ENCODE data around the gene PCDHB4. TPM values are rescaled to one million over a fixed set of nuclear protein-coding genes. Genes with fewer than 3 reads are reported as not detected.
A peak's percentile ranks its signal among the peaks of the same experiment; 100 is the strongest.
"Not testable (repeated sequence)": the region's sequence is repeated elsewhere in the genome, so short reads cannot be mapped to it uniquely, and the experiment has no call there.

Gene PCDHB4
- total RNA-seq, 2 experiments from 2014 or later = not detected

DNA sequence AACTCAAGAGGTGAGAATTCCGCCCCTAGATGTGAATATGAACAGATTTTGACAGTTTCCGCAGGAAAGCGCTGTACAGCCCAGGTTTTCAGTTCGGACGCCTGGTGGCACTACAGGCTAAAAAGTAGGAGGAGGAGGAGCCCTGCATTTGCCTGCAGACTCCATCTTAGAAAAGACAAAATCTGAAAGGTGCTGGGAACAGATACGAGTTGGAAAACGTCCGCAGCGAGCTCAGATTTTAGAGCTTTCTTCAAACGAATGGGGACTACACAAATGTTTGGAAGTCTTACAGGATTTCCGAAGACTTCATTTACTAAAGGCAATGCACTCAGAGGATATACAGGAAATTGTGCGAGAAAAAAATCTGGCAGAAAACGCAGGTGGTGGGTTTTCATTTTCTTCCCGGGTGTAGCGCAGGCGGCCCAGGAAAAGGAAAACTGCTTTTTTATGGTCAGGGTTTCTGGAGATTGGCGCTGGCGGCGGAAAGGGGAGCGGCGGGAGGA is 37.1 kb upstream of the PCDHB4 start:
- Histone ChIP-seq H3K36me3 (ENCODE audit: insufficient read depth, low read length) (no peaks in the 10 kb centered on the region), H2AFZ (ENCODE audit: low read length) (no peak overlapping the region), H3K9me2 (ENCODE audit: insufficient read depth, low read length) (no peaks in the 10 kb centered on the region), H3K4me3 (ENCODE audit: low read depth, low read length, poor library complexity, severe bottlenecking) (no peak overlapping the region), H3K4me2 (ENCODE audit: low read length) (no peak overlapping the region), H3K9me3 (ENCODE audit: low read length) (no peaks in the 10 kb centered on the region), H3K27ac (ENCODE audit: low read depth, low read length, poor library complexity, severe bottlenecking) (no peak overlapping the region), H4K20me1 (ENCODE audit: insufficient read depth, low read length) (no peaks in the 10 kb centered on the region), H3K79me2 (ENCODE audit: insufficient read depth, low read depth, low read length) (no peaks in the 10 kb centered on the region), H3K4me1 (ENCODE audit: insufficient read depth, low read length, poor library complexity, severe bottlenecking) (no peaks in the 10 kb centered on the region)
- ChIA-PET POLR2A (no interaction called here), CTCF (ENCODE audit: unreplicated experiment) (no interaction called here)
- DNase-seq (ENCODE audit: low spot score) = no peak
- no TSS peak for BruUV-seq (replicated peaks)
- intact Hi-C loops (cut with micrococcal nuclease; ENCODE audit: unreplicated experiment) = no loop called here
- TF ChIP-seq, protein P1, sequence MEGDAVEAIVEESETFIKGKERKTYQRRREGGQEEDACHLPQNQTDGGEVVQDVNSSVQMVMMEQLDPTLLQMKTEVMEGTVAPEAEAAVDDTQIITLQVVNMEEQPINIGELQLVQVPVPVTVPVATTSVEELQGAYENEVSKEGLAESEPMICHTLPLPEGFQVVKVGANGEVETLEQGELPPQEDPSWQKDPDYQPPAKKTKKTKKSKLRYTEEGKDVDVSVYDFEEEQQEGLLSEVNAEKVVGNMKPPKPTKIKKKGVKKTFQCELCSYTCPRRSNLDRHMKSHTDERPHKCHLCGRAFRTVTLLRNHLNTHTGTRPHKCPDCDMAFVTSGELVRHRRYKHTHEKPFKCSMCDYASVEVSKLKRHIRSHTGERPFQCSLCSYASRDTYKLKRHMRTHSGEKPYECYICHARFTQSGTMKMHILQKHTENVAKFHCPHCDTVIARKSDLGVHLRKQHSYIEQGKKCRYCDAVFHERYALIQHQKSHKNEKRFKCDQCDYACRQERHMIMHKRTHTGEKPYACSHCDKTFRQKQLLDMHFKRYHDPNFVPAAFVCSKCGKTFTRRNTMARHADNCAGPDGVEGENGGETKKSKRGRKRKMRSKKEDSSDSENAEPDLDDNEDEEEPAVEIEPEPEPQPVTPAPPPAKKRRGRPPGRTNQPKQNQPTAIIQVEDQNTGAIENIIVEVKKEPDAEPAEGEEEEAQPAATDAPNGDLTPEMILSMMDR (conservative IDR thresholded peaks at IDR 0.05; ENCODE audit: low read length) = no peak
- TF ChIP-seq EZH2phosphoT487 (IDR thresholded peaks at IDR 0.05; ENCODE audit: borderline replicate concordance, low read depth, low read length) = no peak

DNA sequence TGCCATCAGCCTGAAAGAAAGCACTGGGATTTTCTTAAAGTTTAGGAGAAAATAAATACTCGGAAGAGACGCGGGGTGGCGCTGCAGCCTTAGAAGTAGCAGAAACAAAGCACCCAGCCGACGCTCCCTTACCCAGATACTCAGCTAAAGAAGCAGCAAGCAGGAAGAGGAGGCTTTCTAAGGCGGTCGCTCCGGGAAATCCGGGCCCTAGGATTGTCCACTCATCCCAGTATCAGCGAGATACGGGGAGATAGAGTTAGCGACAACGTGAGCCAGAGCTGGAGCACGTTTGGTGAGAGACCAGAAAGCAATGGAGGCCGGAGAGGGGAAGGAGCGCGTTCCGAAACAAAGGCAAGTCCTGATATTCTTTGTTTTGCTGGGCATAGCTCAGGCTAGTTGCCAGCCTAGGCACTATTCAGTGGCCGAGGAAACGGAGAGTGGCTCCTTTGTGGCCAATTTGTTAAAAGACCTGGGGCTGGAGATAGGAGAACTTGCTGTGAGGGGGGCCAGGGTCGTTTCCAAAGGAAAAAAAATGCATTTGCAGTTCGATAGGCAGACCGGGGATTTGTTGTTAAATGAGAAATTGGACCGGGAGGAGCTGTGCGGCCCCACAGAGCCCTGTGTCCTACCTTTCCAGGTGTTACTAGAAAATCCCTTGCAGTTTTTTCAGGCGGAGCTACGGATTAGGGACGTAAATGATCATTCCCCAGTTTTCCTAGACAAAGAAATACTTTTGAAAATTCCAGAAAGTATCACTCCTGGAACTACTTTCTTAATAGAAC is 26.9 kb upstream of the PCDHB4 start, which contains the start of gene PCDHB2:
PCDHB2 (plus strand) TSS at position 135 of the 782 bp plus-strand sequence; CDS start at position 311, 176 bp downstream.
- no peak for DNase-seq (ENCODE audit: low spot score)
- Histone ChIP-seq H3K9me2 (ENCODE audit: insufficient read depth, low read length) (no peaks in the 10 kb centered on the region), H3K9me3 (ENCODE audit: low read length) (no peaks in the 10 kb centered on the region), H3K36me3 (ENCODE audit: insufficient read depth, low read length) (no peaks in the 10 kb centered on the region), H3K4me3 (ENCODE audit: low read depth, low read length, poor library complexity, severe bottlenecking) (no peak within 1 kb of the TSS), H3K4me1 (ENCODE audit: insufficient read depth, low read length, poor library complexity, severe bottlenecking) (no peaks in the 10 kb centered on the region), H3K27ac (ENCODE audit: low read depth, low read length, poor library complexity, severe bottlenecking) (no peak within 1 kb of the TSS), H3K4me2 (ENCODE audit: low read length) (no peak within 1 kb of the TSS), H4K20me1 (ENCODE audit: insufficient read depth, low read length) (no peaks in the 10 kb centered on the region), H3K79me2 (ENCODE audit: insufficient read depth, low read depth, low read length) (no peaks in the 10 kb centered on the region), H2AFZ (ENCODE audit: low read length) (no peak within 1 kb of the TSS)
- ChIA-PET POLR2A (no interaction called here), CTCF (ENCODE audit: unreplicated experiment) (no interaction called here)
- TF ChIP-seq EZH2phosphoT487 (IDR thresholded peaks at IDR 0.05; ENCODE audit: borderline replicate concordance, low read depth, low read length) = no peak
- TF ChIP-seq, protein P1 (conservative IDR thresholded peaks at IDR 0.05; ENCODE audit: low read length) = 0 out of 2 replicates have a peak, but pooled peaks have one; percentile 23
- no TSS peak for BruUV-seq (replicated peaks)
- intact Hi-C loops (cut with micrococcal nuclease; ENCODE audit: unreplicated experiment) = no loop called here

DNA sequence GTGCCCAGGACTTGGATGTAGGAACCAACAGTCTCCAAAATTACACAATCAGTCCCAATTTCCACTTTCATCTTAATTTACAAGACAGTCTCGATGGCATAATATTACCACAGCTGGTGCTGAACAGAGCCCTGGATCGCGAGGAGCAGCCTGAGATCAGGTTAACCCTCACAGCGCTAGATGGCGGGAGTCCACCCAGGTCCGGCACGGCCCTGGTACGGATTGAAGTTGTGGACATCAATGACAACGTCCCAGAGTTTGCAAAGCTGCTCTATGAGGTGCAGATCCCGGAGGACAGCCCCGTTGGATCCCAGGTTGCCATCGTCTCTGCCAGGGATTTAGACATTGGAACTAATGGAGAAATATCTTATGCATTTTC is 26.4 kb upstream of the PCDHB4 start:
- no peak for DNase-seq (ENCODE audit: low spot score)
- H3K4me1 ChIP-seq (ENCODE audit: insufficient read depth, low read length, poor library complexity, severe bottlenecking) = no peaks in the 10 kb centered on the region
- no peak overlapping the region for H3K27ac ChIP-seq (ENCODE audit: low read depth, low read length, poor library complexity, severe bottlenecking)
- no peak overlapping the region for H3K4me3 ChIP-seq (ENCODE audit: low read depth, low read length, poor library complexity, severe bottlenecking)
- no peaks in the 10 kb centered on the region for H3K36me3 ChIP-seq (ENCODE audit: insufficient read depth, low read length)
- BruUV-seq (replicated peaks) = no TSS peak
- intact Hi-C loops (cut with micrococcal nuclease; ENCODE audit: unreplicated experiment) = no loop called here
- no peaks in the 10 kb centered on the region for H4K20me1 ChIP-seq (ENCODE audit: insufficient read depth, low read length)
- H2AFZ ChIP-seq (ENCODE audit: low read length) = no peak overlapping the region
- no peak for TF ChIP-seq EZH2phosphoT487 (IDR thresholded peaks at IDR 0.05; ENCODE audit: borderline replicate concordance, low read depth, low read length)
- TF ChIP-seq, protein P1 (conservative IDR thresholded peaks at IDR 0.05; ENCODE audit: low read length) = no peak
- CTCF ChIA-PET (ENCODE audit: unreplicated experiment) = no interaction called here
- H3K9me3 ChIP-seq (ENCODE audit: low read length) = no peaks in the 10 kb centered on the region
- H3K4me2 ChIP-seq (ENCODE audit: low read length) = no peak overlapping the region
- no peaks in the 10 kb centered on the region for H3K79me2 ChIP-seq (ENCODE audit: insufficient read depth, low read depth, low read length)
- POLR2A ChIA-PET = no interaction called here
- H3K9me2 ChIP-seq (ENCODE audit: insufficient read depth, low read length) = no peaks in the 10 kb centered on the region

DNA sequence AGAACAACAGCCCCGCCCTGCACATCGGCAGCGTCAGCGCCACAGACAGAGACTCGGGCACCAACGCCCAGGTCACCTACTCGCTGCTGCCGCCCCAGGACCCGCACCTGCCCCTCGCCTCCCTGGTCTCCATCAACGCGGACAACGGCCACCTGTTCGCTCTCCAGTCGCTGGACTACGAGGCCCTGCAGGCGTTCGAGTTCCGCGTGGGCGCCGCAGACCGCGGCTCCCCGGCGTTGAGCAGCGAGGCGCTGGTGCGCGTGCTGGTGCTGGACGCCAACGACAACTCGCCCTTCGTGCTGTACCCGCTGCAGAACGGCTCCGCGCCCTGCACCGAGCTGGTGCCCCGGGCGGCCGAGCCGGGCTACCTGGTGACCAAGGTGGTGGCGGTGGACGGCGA is 25.4 kb upstream of the PCDHB4 start:
- H3K4me3 ChIP-seq (ENCODE audit: low read depth, low read length, poor library complexity, severe bottlenecking); DNase-seq (ENCODE audit: low spot score); CTCF ChIA-PET (ENCODE audit: unreplicated experiment); H3K36me3 ChIP-seq (ENCODE audit: insufficient read depth, low read length); H2AFZ ChIP-seq (ENCODE audit: low read length); H3K9me2 ChIP-seq (ENCODE audit: insufficient read depth, low read length); H3K4me2 ChIP-seq (ENCODE audit: low read length); H3K4me1 ChIP-seq (ENCODE audit: insufficient read depth, low read length, poor library complexity, severe bottlenecking); H3K79me2 ChIP-seq (ENCODE audit: insufficient read depth, low read depth, low read length); H3K9me3 ChIP-seq (ENCODE audit: low read length); H3K27ac ChIP-seq (ENCODE audit: low read depth, low read length, poor library complexity, severe bottlenecking); BruUV-seq (replicated peaks); POLR2A ChIA-PET; intact Hi-C loops (cut with micrococcal nuclease; ENCODE audit: unreplicated experiment); H4K20me1 ChIP-seq (ENCODE audit: insufficient read depth, low read length): not testable (repeated sequence)

Data from OCI-LY7 (cell line).